Measurements from ENCODE around the gene INSRR. TPM values are rescaled to one million over a fixed set of nuclear protein-coding genes. Genes with fewer than 3 reads are reported as not detected.

INSRR gene
- total and polyA plus RNA-seq, 9 of the 15 experiments (the other 6 are each of a cell fraction or from before 2014, with no cell fraction given), result 0.03 to 0.18 (median 0.06) TPM; not detected in 3

DNA sequence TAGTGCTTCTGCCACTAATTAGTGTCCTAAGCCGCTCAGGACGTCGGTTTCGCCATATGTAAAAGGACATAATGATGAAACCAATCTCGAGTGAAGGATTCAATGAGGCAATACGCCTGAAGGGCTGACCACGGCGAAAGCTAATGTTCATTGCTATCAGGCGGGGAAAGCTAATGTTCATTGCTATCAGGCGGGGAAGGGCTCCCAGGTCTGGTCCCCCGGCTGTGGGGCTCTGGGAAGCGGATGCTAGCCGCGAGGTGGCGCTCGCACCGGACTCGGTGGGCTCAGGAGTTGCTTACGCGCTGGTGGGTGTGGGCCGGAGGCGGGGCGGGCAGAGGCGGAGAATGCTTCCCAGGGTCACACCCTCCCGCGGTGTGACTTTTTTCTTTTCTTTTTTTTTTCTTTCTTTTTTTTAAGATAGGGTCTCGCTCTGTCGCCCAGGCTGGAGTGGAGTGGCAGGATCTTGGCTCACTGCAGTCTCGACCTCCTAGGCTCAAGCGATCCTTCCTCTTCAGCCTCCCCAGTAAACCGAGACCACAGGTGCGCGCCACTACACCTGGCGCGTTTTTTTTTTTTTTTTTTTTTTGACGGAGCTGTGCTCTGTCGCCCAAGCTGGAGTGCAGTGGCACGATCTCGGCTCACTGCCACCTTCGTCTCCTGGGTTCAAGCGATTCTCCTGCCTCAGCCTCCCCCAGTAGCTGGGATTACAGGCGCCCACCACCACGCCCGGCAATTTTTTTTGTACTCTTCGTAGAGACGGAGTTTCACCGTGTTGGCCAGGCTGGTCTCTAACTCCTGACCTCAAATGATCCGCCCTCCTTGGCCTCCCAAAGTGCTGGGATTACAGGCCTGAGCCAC lies 33.5 kb upstream of the INSRR start (continued):
- TF ChIP-seq, protein P1, sequence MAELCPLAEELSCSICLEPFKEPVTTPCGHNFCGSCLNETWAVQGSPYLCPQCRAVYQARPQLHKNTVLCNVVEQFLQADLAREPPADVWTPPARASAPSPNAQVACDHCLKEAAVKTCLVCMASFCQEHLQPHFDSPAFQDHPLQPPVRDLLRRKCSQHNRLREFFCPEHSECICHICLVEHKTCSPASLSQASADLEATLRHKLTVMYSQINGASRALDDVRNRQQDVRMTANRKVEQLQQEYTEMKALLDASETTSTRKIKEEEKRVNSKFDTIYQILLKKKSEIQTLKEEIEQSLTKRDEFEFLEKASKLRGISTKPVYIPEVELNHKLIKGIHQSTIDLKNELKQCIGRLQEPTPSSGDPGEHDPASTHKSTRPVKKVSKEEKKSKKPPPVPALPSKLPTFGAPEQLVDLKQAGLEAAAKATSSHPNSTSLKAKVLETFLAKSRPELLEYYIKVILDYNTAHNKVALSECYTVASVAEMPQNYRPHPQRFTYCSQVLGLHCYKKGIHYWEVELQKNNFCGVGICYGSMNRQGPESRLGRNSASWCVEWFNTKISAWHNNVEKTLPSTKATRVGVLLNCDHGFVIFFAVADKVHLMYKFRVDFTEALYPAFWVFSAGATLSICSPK (IDR thresholded peaks at IDR 0.05; ENCODE audit: borderline replicate concordance), result no peak
- TF ChIP-seq PML (IDR thresholded peaks at IDR 0.05; ENCODE audit: low read length) (no peak), THRAP3 (IDR thresholded peaks at IDR 0.05; ENCODE audit: borderline replicate concordance) (no peak), TGIF2 (CRISPR knock-in tag; IDR thresholded peaks at IDR 0.05) (no peak), RBFOX2 (IDR thresholded peaks at IDR 0.05; ENCODE audit: low read depth, low read length) (0 out of 2 replicates have a peak, but pooled peaks have one; percentile 29), SMARCE1 (IDR thresholded peaks at IDR 0.05) (no peak), ZNF444 (CRISPR knock-in tag; IDR thresholded peaks at IDR 0.05) (no peak), ZNF232 (CRISPR knock-in tag; IDR thresholded peaks at IDR 0.05) (no peak), NFXL1 (CRISPR knock-in tag; IDR thresholded peaks at IDR 0.05) (no peak), ZNF311 (CRISPR knock-in tag; IDR thresholded peaks at IDR 0.05) (no peak), TBL1XR1 (IDR thresholded peaks at IDR 0.05; ENCODE audit: low read length in 2 of 2) (peak in 1 of 2 experiments; percentile 31; a peak in 1 of 4 replicates), ZNF354B (CRISPR knock-in tag; IDR thresholded peaks at IDR 0.05) (no peak), SIN3A (IDR thresholded peaks at IDR 0.05; ENCODE audit: borderline replicate concordance in 2 of 2, control insufficient read depth in 1 of 2, low read depth in 2 of 2, low read length in 2 of 2) (0 out of 4 replicates have a peak, but pooled peaks of 1 of the 2 experiments have one; percentile 29), ZKSCAN1 (IDR thresholded peaks at IDR 0.05; ENCODE audit: low read depth, low read length) (no peak), PHB (CRISPR knock-in tag; IDR thresholded peaks at IDR 0.05) (no peak), NONO (IDR thresholded peaks at IDR 0.05; ENCODE audit: low read depth in 2 of 2, low read length in 1 of 2) (no peak), ZNF449 (CRISPR knock-in tag; IDR thresholded peaks at IDR 0.05) (no peak), ATF7 (IDR thresholded peaks at IDR 0.05) (peak; percentile 63), ZNF75A (CRISPR knock-in tag; IDR thresholded peaks at IDR 0.05) (no peak)
- TF ChIP-seq, protein P2, sequence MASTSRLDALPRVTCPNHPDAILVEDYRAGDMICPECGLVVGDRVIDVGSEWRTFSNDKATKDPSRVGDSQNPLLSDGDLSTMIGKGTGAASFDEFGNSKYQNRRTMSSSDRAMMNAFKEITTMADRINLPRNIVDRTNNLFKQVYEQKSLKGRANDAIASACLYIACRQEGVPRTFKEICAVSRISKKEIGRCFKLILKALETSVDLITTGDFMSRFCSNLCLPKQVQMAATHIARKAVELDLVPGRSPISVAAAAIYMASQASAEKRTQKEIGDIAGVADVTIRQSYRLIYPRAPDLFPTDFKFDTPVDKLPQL (IDR thresholded peaks at IDR 0.05; ENCODE audit: extremely low read depth, insufficient read length), result no peak
- TF ChIP-seq, protein P3, sequence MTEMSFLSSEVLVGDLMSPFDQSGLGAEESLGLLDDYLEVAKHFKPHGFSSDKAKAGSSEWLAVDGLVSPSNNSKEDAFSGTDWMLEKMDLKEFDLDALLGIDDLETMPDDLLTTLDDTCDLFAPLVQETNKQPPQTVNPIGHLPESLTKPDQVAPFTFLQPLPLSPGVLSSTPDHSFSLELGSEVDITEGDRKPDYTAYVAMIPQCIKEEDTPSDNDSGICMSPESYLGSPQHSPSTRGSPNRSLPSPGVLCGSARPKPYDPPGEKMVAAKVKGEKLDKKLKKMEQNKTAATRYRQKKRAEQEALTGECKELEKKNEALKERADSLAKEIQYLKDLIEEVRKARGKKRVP (CRISPR knock-in tag; IDR thresholded peaks at IDR 0.05), result no peak
- TF ChIP-seq, protein P4, sequence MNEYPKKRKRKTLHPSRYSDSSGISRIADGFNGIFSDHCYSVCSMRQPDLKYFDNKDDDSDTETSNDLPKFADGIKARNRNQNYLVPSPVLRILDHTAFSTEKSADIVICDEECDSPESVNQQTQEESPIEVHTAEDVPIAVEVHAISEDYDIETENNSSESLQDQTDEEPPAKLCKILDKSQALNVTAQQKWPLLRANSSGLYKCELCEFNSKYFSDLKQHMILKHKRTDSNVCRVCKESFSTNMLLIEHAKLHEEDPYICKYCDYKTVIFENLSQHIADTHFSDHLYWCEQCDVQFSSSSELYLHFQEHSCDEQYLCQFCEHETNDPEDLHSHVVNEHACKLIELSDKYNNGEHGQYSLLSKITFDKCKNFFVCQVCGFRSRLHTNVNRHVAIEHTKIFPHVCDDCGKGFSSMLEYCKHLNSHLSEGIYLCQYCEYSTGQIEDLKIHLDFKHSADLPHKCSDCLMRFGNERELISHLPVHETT (CRISPR knock-in tag; conservative IDR thresholded peaks at IDR 0.05 in 1 of 2, IDR thresholded peaks at IDR 0.05 in 1 of 2), result no peak

Data from K562 (cell line).